Measurements from ENCODE around the gene MTX1. TPM values are rescaled to one million over a fixed set of nuclear protein-coding genes. Genes with fewer than 3 reads are reported as not detected.

MTX1 gene
- total and polyA plus RNA-seq, 9 of the 15 experiments (the other 6 are each of a cell fraction or from before 2014, with no cell fraction given), result 29.1 to 98.4 (median 66.9) TPM

GRCh38 chr1:155250633-155251449 lies 42.3 kb downstream of the MTX1 start (continued):
- peak; percentile 66 for TF ChIP-seq MTA3 (IDR thresholded peaks at IDR 0.05; ENCODE audit: borderline replicate concordance)
- peak in 1 of 2 experiments; percentile 72; a peak in 1 of 4 replicates for TF ChIP-seq RCOR1 (IDR thresholded peaks at IDR 0.05; ENCODE audit: borderline replicate concordance in 1 of 2, low read depth in 2 of 2, low read length in 2 of 2)
- no peak; the same call in 1 of the 2 replicates for TF ChIP-seq ZBED1 (IDR thresholded peaks at IDR 0.05)
- peak; percentile 51 to 91; a peak in 3 of 4 replicates for TF ChIP-seq MAZ (CRISPR knock-in tag; conservative IDR thresholded peaks at IDR 0.05 in 1 of 2, IDR thresholded peaks at IDR 0.05 in 1 of 2)
- no peak for TF ChIP-seq ZNF551 (CRISPR knock-in tag; IDR thresholded peaks at IDR 0.05)
- no peak for TF ChIP-seq SETDB1 (IDR thresholded peaks at IDR 0.05; ENCODE audit: low read length)
- TF ChIP-seq RFX5 (IDR thresholded peaks at IDR 0.05; ENCODE audit: low read depth, low read length), result no peak
- peak; percentile 97 for TF ChIP-seq SMC3 (conservative IDR thresholded peaks at IDR 0.05; ENCODE audit: insufficient read depth, low read depth, low read length)
- peak; percentile 51 for TF ChIP-seq ZFX (CRISPR knock-in tag; IDR thresholded peaks at IDR 0.05)
- TF ChIP-seq ZNF274 (IDR thresholded peaks at IDR 0.05; ENCODE audit: borderline replicate concordance, low read depth, low read length), result no peak
- TF ChIP-seq CREM (IDR thresholded peaks at IDR 0.05; ENCODE audit: low read depth), result peak; percentile 72
- TF ChIP-seq PML (IDR thresholded peaks at IDR 0.05; ENCODE audit: low read length), result 0 out of 2 replicates have a peak, but pooled peaks have one; percentile 31
- no peak for TF ChIP-seq GABPA (tag; conservative IDR thresholded peaks at IDR 0.05; ENCODE audit: low read depth)
- TF ChIP-seq TCF7 (IDR thresholded peaks at IDR 0.05; ENCODE audit: borderline replicate concordance), result no peak
- TF ChIP-seq ZBTB17 (CRISPR knock-in tag; IDR thresholded peaks at IDR 0.05), result 0 out of 2 replicates have a peak, but pooled peaks have one; percentile 57
- no peak for TF ChIP-seq CUX1 (CRISPR knock-in tag; IDR thresholded peaks at IDR 0.05)
- TF ChIP-seq MIER1 (IDR thresholded peaks at IDR 0.05; ENCODE audit: low read depth), result no peak
- no peak for TF ChIP-seq SNIP1 (IDR thresholded peaks at IDR 0.05; ENCODE audit: low read depth)
- peak; percentile 87; the same call in 1 of the 2 replicates for TF ChIP-seq RB1 (IDR thresholded peaks at IDR 0.05; ENCODE audit: low read depth)
- peak; percentile 93 for TF ChIP-seq STAG1 (CRISPR knock-in tag; IDR thresholded peaks at IDR 0.05; ENCODE audit: borderline replicate concordance)
- no peak for TF ChIP-seq ILF3 (IDR thresholded peaks at IDR 0.05; ENCODE audit: borderline replicate concordance)
- TF ChIP-seq ZBTB7A (IDR thresholded peaks at IDR 0.05; ENCODE audit: borderline replicate concordance, control insufficient read depth, low read depth, low read length), result peak; percentile 95
- TF ChIP-seq EP300 (IDR thresholded peaks at IDR 0.05; ENCODE audit: low read length), result peak; percentile 42; the same call in 1 of the 2 replicates
- TF ChIP-seq ATF1 (CRISPR knock-in tag; IDR thresholded peaks at IDR 0.05), result no peak
- no peak for TF ChIP-seq ATF1 (tag; IDR thresholded peaks at IDR 0.05)
- 0 out of 4 replicates have a peak, but pooled peaks of 1 of the 2 experiments have one; percentile 45 for TF ChIP-seq FOXK2 (conservative IDR thresholded peaks at IDR 0.05 in 1 of 2, IDR thresholded peaks at IDR 0.05 in 1 of 2; ENCODE audit: low read depth in 2 of 2)

Measured in K562 (cell line).